Right lobe of liver (tissue), 6 donors: ENCODE results near the gene PPP1R17. TPM values are rescaled to one million over a fixed set of nuclear protein-coding genes. Genes with fewer than 3 reads are reported as not detected.

Experiments used
- ATAC-seq, 4 donors: fragments of 200-7000 bp; cut with Tn5 transposase; one replicate each; pipeline ENCODE4 v1.9.1; 2020; ENCODE audit warnings: mild to moderate bottlenecking in 4 of 4, moderate library complexity in 4 of 4
- DNase-seq, 3 donors: peaks; one replicate each; pipeline ENCODE4 v3.0.0-alpha.2; 2020
- H3K27ac ChIP-seq, 3 donors: fragments of 200-600 bp; one replicate each; pipeline ENCODE4 v1.8.0; 2022
- H3K27me3 ChIP-seq, 2 donors: fragments of 200-600 bp; one replicate each; pipeline ENCODE4 v1.8.0; 2022
- H3K36me3 ChIP-seq, 4 donors: fragments of 200-600 bp; sonication (generic) in 1 of 4; one replicate each; pipeline versions ENCODE4 v1.5.1 to v1.8.0; 2017 to 2022; ENCODE audit warnings: control low read depth in 1 of 4
- H3K4me1 ChIP-seq, 4 donors: fragments of 200-600 bp; sonication (generic) in 1 of 4; one replicate each; pipeline versions ENCODE4 v1.5.1 to v1.8.0; 2017 to 2022; ENCODE audit warnings: control low read depth in 1 of 4
- H3K4me3 ChIP-seq, 3 donors: fragments of 200-600 bp; one replicate each; pipeline ENCODE4 v1.8.0; 2022
- H3K9me3 ChIP-seq, 4 donors: fragments of 200-600 bp; sonication (generic) in 1 of 4; one replicate each; pipeline versions ENCODE4 v1.5.1 to v1.8.0; 2017 to 2022; ENCODE audit warnings: control low read depth in 1 of 4
- CTCF ChIP-seq, 4 donors: fragments of 200-600 bp in 3 of 4; fragments of 450-650 bp in 1 of 4; IDR thresholded peaks; one replicate each; pipeline versions ENCODE4 v1.5.1 to v1.8.0; 2016 to 2022; ENCODE audit warnings: antibody characterized with exemption in 4 of 4, mild to moderate bottlenecking in 2 of 4
- POLR2A ChIP-seq: fragments of 450-650 bp; IDR thresholded peaks from one replicate; pipeline ENCODE4 v1.6.1; 2017; ENCODE audit warnings: antibody characterized with exemption, mild to moderate bottlenecking
- WGBS: methylation state at CpG from one replicate; pipeline ENCODE4 v1.1.6; 2018; ENCODE audit warnings: low coverage, low lambda C conversion rate; ENCODE audit not compliant: insufficient coverage; ENCODE audit errors: missing lambda C conversion rate; 5-methylcytosine and 5-hydroxymethylcytosine counted together
- intact Hi-C, 2 donors: fragments of 100-400 bp; cut with DNase I; formaldehyde crosslinking; loops; one replicate each; pipeline versions ENCODE4 v1.11.2 to v1.14.1; 2022
- total RNA-seq, 6 experiments: library from RNA; depleted of rRNA in 2 of 6; stranded (reverse); fragments of >200 nt in 2 of 6; fragmentation: NEBNext Ultra II Directional in 3 of 6; extraction: Animal tissue kit (Norgen Biotek cat#: 25700) in 3 of 6; gene quantifications; one replicate each; pipeline versions ENCODE4 v1.1.0 to v1.2.4, GENCODE V29; 2016 to 2023
- donor health status: DM: no; HTN: yes; CAD: no.
- donor health status: DM: no; HTN: no; CAD: no.
- donor health status: DM: no; HTN: no; CAD: no.
- donor health status: DM: no; HTN: yes; CAD: no.
- donor health status: DM: no; HTN: yes; CAD: no.

PPP1R17 gene
- total RNA-seq, 6 experiments from 2014 or later = not detected

DNA sequence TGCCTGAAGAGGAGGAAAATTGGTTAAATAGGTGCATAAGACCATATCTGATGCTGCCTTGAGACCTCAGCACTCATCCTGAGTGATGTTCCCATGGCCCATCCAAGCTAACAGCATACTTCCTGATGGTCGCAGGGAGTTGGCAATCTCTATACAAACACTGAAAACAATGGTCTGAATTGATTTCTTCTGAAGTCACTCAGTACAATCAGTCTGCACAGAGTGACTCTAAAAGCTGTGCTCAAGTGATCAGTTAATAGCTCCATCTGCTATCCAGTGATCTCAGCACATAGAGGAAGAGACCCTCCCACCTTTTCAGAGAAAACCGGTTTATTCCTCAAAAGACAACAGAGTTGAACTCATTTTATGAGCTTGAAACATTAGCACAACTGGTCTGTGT lies 3.9 kb downstream of the PPP1R17 start:
- no peaks in the 10 kb centered on the region for H3K4me1 ChIP-seq
- no peak for DNase-seq
- intact Hi-C loops = no loop called here
- no peak for ATAC-seq
- WGBS = 23% methylated on average over 2 of the region's 2 CpGs
- TF ChIP-seq CTCF (IDR thresholded peaks at IDR 0.05) (no peak), POLR2A (no peak)
- H3K9me3 ChIP-seq = no peaks in the 10 kb centered on the region
- H3K4me3 ChIP-seq = no peak overlapping the region
- no peaks in the 10 kb centered on the region for H3K27me3 ChIP-seq
- no peaks in the 10 kb centered on the region for H3K36me3 ChIP-seq
- H3K27ac ChIP-seq = no peak overlapping the region

GRCh38 chr7:31692451-31692850 lies 5.4 kb downstream of the PPP1R17 start:
- no peak for TF ChIP-seq POLR2A
- DNase-seq = no peak
- no peaks in the 10 kb centered on the region for H3K27me3 ChIP-seq
- H3K9me3 ChIP-seq = no peaks in the 10 kb centered on the region
- H3K4me3 ChIP-seq = no peak overlapping the region
- no peak overlapping the region for H3K27ac ChIP-seq
- no peaks in the 10 kb centered on the region for H3K36me3 ChIP-seq
- intact Hi-C loops = no loop called here
- no peak for ATAC-seq
- no peaks in the 10 kb centered on the region for H3K4me1 ChIP-seq
- 17% methylated on average over 5 of the region's 5 CpGs for WGBS

DNA sequence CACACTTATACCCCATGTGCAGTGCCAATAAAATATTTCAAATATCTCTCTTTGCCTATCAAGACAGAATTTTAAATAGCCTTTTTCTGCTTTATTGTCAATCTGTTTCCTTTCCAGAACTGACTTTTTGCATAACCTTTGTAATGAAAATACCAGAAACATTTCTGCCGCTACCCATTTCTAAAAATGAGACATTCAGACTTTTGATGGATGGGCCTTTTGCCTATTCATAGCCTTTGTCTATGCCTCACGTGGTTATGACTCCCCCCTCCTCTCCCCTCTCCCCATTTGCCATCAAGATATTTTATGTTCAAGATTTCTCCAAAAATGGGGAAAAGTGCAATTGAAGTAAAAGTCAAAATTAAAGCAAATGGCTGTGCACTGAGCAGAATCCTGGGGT lies 5.9 kb downstream of the PPP1R17 start:
- 35% methylated on average over 2 of the region's 2 CpGs for WGBS
- no peak for ATAC-seq
- no peak for TF ChIP-seq POLR2A
- no peak for TF ChIP-seq CTCF (IDR thresholded peaks at IDR 0.05)
- H3K9me3 ChIP-seq = no peaks in the 10 kb centered on the region
- no peaks in the 10 kb centered on the region for H3K36me3 ChIP-seq
- DNase-seq = no peak
- H3K27me3 ChIP-seq = no peaks in the 10 kb centered on the region
- H3K27ac ChIP-seq = no peak overlapping the region
- intact Hi-C loops = no loop called here
- H3K4me1 ChIP-seq = no peaks in the 10 kb centered on the region
- no peak overlapping the region for H3K4me3 ChIP-seq

- no peak overlapping the region for H3K4me3 ChIP-seq
- no peak for TF ChIP-seq POLR2A
- TF ChIP-seq CTCF (IDR thresholded peaks at IDR 0.05) = no peak
- no peak for DNase-seq
- no peaks in the 10 kb centered on the region for H3K36me3 ChIP-seq
- H3K27ac ChIP-seq = no peak overlapping the region
- H3K9me3 ChIP-seq = no peaks in the 10 kb centered on the region
- H3K4me1 ChIP-seq = no peaks in the 10 kb centered on the region
- WGBS = 52% methylated on average over 5 of the region's 6 CpGs
- intact Hi-C loops = no loop called here
- ATAC-seq = no peak
- H3K27me3 ChIP-seq = no peaks in the 10 kb centered on the region
These were observed 9.0 kb downstream of the PPP1R17 start for GRCh38 chr7:31695859-31696614.

- intact Hi-C loops = no loop called here
- ATAC-seq (no peak), DNase-seq (no peak)
- TF ChIP-seq CTCF (IDR thresholded peaks at IDR 0.05) = no peak
- TF ChIP-seq POLR2A = no peak
- WGBS = 24% methylated on average over 2 of the region's 2 CpGs
- Histone ChIP-seq H3K27ac (no peak overlapping the region), H3K4me3 (no peak overlapping the region), H3K27me3 (no peaks in the 10 kb centered on the region), H3K9me3 (no peaks in the 10 kb centered on the region), H3K4me1 (no peaks in the 10 kb centered on the region), H3K36me3 (no peaks in the 10 kb centered on the region)
These were observed 12.0 kb downstream of the PPP1R17 start for GRCh38 chr7:31699050-31699449.
